ENCODE measurements around the gene OR51B4. TPM values are rescaled to one million over a fixed set of nuclear protein-coding genes. Genes with fewer than 3 reads are reported as not detected.
"Not testable (repeated sequence)": the region's sequence is repeated elsewhere in the genome, so short reads cannot be mapped to it uniquely, and the experiment has no call there.

Gene OR51B4
- total RNA-seq, 4 donors from 2014 or later: not detected

GRCh38 chr11:5343474-5344335 is 42.0 kb upstream of the OR51B4 start, which contains the start of gene OR51B5:
Gene OR51B5, minus strand, starts transcription at chr11:5343524. Its CDS starts 0 bp downstream, at chr11:5343524.
- Histone ChIP-seq H3K36me3 (no peaks in the 10 kb centered on the region), H3K4me1 (no peaks in the 10 kb centered on the region), H3K9me3 (peaks cover 5% of the 10 kb centered on the region), H3K27ac (no peak within 1 kb of the TSS), H3K27me3 (no peaks in the 10 kb centered on the region), H3K4me3 (replicated peaks in 1 of 3) (no peak within 1 kb of the TSS)
- 75 to 84% methylated on average over 6 of the region's 6 CpGs for WGBS, 2 donors
- TF ChIP-seq POLR2A (IDR thresholded peaks at IDR 0.05) (no peak), CTCF (IDR thresholded peaks at IDR 0.05) (no peak)
- intact Hi-C loops (cut with DNase I): no loop called here
- DNase-seq: no peak

GRCh38 chr11:5339771-5340322 is 38.1 kb upstream of the OR51B4 start:
- TF ChIP-seq POLR2A (IDR thresholded peaks at IDR 0.05): no peak
- TF ChIP-seq CTCF (IDR thresholded peaks at IDR 0.05): no peak
- Histone ChIP-seq H3K4me3 (replicated peaks in 1 of 3) (no peak overlapping the region), H3K9me3 (peaks cover 5% of the 10 kb centered on the region), H3K36me3 (no peaks in the 10 kb centered on the region), H3K4me1 (no peaks in the 10 kb centered on the region), H3K27ac (no peak overlapping the region), H3K27me3 (no peaks in the 10 kb centered on the region)
- 89 to 94% methylated on average over 1 of the region's 1 CpG for whole genome bisulfite sequencing, 2 donors
- DNase-seq: no peak
- intact Hi-C loops (cut with DNase I): no loop called here

- H3K36me3 ChIP-seq; H3K27ac ChIP-seq; H3K4me1 ChIP-seq; H3K4me3 ChIP-seq (replicated peaks in 1 of 3); H3K27me3 ChIP-seq; DNase-seq; intact Hi-C loops (cut with DNase I); H3K9me3 ChIP-seq: not testable (repeated sequence)
- WGBS, 2 donors: 81 to 82% methylated on average over 1 of the region's 1 CpG
Observed at GRCh38 chr11:5337253-5337652, 35.5 kb upstream of the OR51B4 start.

GRCh38 chr11:5336331-5336730 is 34.6 kb upstream of the OR51B4 start:
- Histone ChIP-seq H3K4me3 (replicated peaks in 1 of 3) (no peak overlapping the region), H3K27ac (no peak overlapping the region), H3K9me3 (peaks cover under 1% of the 10 kb centered on the region), H3K36me3 (no peaks in the 10 kb centered on the region), H3K27me3 (no peaks in the 10 kb centered on the region), H3K4me1 (no peaks in the 10 kb centered on the region)
- TF ChIP-seq POLR2A (IDR thresholded peaks at IDR 0.05): no peak
- TF ChIP-seq CTCF (IDR thresholded peaks at IDR 0.05): no peak
- DNase-seq: no peak
- intact Hi-C loops (cut with DNase I): no loop called here

- Histone ChIP-seq H3K36me3 (no peaks in the 10 kb centered on the region), H3K27me3 (no peaks in the 10 kb centered on the region), H3K4me3 (replicated peaks in 1 of 3) (no peak overlapping the region), H3K4me1 (no peaks in the 10 kb centered on the region), H3K27ac (no peak overlapping the region), H3K9me3 (no peaks in the 10 kb centered on the region)
- 54 to 68% methylated on average over 1 of the region's 1 CpG for WGBS, 2 donors
- no peak for DNase-seq
- intact Hi-C loops (cut with DNase I): no loop called here
- no peak for TF ChIP-seq CTCF (IDR thresholded peaks at IDR 0.05)
- TF ChIP-seq POLR2A (IDR thresholded peaks at IDR 0.05): no peak
Observed at GRCh38 chr11:5335170-5335569, 33.4 kb upstream of the OR51B4 start.

Data from thyroid gland (tissue), 4 donors.